ENCODE data around the gene HIGD1A.

The HIGD1A gene

DNA sequence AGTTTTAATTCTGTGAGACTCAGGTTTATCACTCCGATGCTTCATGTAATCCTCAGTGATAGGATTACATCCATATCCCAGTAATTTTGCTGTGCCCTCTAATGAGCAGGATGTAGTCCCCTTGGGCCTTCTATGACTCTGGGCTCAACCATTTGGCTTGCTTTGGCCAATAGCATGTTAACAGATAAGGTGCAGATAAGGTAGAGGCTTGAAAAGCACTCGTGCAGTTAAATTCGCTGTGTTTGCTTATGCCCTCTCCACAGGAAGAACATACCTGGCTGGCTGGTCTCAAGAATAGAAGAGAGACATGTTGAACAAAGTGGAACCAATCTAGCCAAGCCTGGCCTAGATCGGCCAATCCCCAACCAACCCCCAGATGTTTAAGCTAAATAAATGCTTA, 51.3 kb downstream of the HIGD1A start:
- no peak for DNase-seq

GRCh38 chr3:42752441-42752840, 51.8 kb downstream of the HIGD1A start:
- DNase-seq, result no peak

GRCh38 chr3:42751609-42752008, 52.7 kb downstream of the HIGD1A start:
- no peak for DNase-seq

GRCh38 chr3:42750834-42751233, 53.5 kb downstream of the HIGD1A start:
- DNase-seq, result no peak

DNA sequence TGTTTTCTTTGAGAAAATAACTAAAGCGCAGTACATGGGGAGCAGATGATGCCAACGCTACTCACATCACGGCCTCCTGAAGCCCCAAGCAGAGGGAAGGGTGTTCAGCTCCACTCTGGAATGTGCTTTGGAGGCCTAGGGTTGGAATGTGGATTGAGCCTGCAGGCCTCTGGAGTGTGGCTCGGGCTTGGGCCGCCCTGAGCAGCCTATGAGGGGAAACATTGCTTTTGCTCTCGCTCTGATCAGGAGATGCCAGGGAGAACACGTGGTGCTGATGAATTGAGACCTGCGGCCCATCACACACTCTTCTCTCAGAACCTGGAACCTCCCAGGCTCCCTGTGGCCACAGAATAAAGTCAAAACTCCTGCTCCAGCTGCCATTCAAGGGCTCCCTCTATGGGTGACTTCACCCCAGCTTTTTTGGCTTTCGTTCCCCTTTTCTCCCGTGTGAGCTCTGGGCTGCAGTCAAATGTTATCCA, 54.5 kb downstream of the HIGD1A start:
- peak in 1 of 2 experiments; percentile 12 for DNase-seq

DNA sequence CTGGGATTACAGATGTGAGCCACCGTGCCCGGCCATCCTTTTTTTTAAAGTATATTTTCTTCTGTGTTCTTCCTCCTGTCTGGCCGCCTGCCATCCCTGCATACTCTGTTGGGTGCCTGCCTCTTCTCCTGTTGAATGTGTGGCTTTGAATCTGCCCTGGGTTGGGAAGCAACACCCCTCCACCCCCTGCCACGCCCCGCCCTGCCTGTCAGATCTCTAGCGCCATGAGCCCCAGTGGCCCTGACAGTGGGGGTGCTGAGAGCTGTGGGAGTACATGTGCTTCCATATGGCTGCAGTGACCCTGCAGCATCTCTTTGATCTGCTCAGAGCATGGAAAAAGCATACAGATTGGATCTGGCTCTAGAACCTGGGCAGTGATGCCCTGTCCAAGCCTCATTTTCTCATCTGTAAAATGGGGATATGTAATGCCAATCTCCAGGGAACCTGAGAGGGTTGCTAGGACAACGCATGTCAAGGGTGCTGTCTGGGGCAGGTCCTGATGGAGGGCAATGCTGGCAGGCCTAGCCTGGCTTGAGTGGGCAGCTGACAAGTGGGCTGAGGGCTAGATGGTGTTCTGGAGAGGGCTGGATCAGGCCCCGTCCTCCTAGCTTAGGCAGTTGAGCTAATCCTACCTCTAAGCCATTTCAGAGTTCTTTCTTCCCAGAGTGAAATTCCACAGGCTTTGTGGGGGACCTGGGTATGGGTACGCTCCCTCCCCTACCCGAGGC, 55.1 kb downstream of the HIGD1A start:
- no peak for DNase-seq

DNA sequence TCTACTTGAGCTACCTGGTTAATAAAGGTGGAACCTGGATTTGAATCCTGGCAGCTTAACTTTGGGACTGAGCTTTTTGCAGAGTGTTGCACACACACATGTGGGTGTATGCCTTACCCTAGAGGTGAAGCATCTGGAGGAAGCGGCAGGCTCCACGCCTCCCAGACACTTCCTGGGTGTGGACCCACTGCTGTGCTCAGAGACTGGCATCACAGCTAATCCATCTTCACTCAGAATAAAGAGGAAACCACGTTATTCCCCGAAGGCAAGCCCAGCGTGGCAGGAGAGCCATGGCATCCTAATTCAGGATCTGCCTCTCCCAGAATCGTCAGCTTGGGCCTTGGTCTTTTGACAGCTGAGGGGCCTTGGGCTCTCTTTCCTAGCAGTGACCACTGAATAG, 56.7 kb downstream of the HIGD1A start:
- DNase-seq, result no peak

DNA sequence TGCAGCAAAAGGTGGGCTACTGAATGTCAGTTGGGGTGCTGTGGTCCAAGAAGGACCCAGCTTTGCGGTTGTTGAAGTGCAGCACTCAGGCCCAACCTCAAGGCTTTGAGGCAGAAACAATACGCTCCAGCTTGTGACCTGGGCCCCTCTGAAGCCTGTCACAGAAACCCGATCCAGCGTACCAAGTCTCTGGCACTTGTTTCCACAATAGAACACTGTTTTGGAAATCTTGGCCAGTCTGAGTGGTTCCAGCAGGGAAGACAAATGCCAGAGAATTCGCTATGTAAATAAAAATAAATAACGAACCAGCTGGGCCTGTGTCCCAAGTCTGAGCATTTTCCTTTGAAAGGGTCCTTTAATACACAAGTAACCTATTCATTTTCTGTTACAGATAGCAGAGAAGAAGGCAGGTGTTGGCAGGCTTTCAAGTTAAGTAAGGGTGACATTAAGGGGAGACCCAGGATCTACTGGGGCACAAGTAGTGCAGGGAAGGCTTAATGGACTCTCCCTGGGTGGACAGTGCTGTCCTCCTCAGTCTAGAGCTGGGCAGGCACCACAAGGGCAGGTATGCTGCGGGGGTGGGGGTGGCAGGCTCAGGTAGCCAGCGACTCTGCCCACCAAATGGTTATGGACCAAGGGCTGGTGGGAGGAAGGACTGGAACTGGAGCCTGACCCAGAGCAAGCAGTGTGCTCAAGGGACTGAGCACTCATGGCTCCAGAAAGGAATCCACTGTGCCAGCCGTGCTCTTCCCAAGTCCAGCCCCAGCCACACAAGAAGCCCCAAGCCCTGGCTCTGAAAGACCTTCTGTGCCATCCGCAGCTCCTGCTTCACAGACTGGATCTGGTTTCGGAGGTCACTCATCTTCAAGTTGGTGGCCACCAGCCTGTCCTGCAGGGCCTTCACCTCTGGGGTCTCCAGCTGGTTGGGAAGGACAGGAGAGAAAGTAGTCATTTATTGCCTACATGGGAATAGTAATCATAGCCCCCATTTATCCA, 57.5 kb downstream of the HIGD1A start:
- DNase-seq, result no peak

DNA sequence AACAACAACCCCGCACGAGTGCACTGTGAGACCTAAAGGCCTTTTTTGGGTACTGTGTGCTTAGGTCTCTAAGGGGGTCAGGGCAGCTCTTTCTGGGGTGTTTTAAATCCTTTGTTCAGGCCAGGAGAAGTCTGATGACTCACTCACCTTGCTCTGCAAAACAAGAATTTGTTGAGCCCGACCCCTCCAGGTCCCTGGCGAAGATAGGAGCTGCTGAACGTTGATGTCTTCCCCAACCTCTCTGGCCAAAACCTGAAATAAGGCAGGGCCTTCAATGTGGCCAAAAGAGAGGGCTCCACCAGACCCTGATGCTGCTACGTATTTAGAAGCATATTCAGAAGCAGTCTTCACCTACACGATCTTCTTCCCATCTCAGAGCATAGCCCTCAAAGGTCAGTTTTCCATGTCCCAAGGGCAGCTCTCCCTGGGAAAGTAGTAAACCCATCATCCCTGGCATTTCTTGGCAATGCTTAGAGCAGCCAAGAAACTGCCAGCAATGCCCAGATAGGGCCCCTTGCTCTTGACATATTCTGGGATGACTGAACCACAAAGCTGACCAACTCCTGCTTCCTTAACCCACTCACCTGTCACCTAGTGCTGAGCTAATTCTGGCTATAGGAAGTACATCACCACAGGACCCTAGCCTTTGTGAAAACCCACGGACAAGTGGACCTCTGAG, 58.4 kb downstream of the HIGD1A start:
- DNase-seq, result no peak

- no peak for DNase-seq
These were observed 59.0 kb downstream of the HIGD1A start for GRCh38 chr3:42745291-42745745.

DNA sequence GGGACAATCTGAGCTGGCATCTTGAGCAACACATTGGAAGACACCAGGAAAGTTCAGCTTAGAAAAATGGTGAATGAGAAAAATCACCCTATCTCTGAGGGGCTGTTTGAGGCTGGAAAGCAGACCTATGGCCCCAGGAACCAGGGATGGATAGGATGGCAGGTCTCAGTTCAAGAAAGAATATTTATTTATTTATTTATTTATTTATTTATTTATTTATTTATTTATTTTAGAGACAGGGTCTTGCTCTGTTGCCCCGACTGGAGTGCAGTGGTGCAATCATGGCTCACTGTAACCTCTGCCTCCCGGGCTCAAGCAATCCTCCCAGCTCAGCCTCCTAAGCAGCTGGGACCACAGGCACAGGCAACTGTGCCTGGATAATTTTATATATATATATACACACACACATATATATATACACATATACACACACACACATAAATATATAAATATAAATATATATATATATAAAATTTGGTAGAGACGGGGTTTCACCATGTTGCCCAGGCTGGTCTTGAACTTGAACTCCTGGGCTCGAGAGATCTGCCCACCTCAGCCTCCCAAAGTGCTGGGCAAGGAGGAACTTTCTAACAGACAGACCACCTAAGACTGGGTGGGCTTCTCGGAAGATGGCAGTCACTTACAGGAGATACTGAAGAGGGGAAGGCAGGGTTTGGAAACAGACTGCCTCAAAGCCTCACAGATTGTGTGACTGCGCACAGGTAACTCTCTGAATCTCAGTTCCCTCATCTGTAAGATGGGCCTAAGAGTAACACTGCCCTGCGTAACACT, 60.9 kb downstream of the HIGD1A start:
- DNase-seq, result no peak

GRCh38 chr3:42742688-42743087, 61.6 kb downstream of the HIGD1A start:
- DNase-seq, result no peak

- DNase-seq, result no peak
These were observed 62.0 kb downstream of the HIGD1A start for GRCh38 chr3:42742259-42742658.

DNA sequence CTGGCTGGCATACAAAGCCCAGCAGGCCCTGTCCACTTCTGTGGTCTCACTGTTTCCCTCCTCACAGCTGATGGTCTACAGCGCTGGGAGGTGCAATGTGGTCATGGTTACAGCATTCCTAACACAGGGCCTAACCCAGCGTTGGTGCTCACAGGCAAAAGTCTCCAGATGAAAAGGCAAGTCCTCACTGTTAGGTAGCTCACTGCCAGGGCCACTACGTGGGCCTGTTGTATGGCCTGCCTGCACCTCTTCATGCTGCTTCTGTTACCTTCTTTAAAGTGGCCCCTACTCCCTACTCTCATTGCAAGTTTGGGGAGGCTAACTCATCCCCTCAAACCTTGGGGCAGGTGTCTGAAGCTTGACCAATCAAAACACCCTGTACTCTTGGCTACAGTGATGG, 62.5 kb downstream of the HIGD1A start:
- DNase-seq, result no peak

DNA sequence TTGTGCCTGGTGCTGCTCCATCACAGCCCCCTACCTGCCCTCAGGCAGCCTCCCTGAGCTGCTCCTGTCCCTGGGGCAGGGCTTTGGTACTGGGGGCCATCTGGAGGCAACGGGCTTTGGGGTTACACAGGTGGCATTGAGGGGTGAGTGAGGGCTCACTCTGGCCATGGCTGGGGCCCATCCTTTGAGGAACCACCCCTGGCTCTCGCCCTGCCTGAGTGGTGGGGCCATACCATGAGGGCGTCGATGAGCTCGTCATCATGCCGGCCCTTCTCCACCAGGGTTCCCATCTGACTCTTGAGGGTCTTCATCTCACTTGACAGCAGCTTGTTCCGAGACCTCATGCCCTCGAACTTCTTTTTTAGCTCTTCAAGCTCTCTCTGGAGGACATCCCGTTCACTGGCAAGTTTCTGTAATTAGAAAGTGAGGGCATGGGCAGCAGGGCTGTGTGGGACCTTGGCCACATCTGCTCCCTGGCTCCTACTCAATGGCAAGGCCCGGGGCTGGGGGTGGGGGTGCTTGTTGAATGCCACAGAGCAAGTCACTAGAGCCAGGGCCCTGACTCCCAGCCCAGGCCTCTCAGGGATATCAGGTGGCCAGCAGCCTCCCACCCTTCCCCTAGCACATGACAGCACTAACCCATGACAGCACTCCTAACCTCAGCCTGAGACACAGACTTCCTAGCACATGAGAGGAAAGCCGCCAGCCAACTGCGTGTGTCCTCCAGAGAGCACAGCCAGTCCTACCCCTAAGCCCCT, 64.7 kb downstream of the HIGD1A start:
- no peak for DNase-seq

DNA sequence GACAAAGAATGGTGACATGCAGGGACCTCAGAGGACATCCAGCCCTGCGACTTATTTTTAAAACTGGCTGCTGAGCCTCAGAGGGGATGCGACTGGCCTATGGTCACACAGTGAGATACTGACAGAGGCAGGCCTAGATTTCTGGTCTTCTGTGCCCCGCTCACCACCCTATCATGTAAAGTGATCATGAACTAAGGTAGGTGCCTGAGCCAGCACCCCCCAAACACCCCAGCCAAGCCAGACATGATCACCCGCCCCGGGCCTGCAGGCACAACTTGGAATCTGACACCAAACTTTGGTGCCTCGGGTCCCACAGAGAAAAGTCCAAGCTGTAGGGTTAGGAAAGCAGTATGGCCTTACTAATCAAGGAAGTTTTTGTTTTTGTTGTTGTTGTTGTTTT, 67.8 kb downstream of the HIGD1A start:
- DNase-seq, result no peak

GRCh38 chr3:42736081-42736480, 68.2 kb downstream of the HIGD1A start:
- DNase-seq, result no peak

- no peak for DNase-seq
These were observed 68.7 kb downstream of the HIGD1A start for GRCh38 chr3:42735615-42736014.

- DNase-seq, result no peak
These were observed 69.3 kb downstream of the HIGD1A start for GRCh38 chr3:42735019-42735418.

- DNase-seq, result no peak
These were observed 69.9 kb downstream of the HIGD1A start for GRCh38 chr3:42734263-42734860.
